GM12872 (cell line): ENCODE measurements around the gene CNOT10.

Experiments
- TF ChIP-seq, protein P1 (sequence below): IDR thresholded peaks from 3 replicates; pipeline ENCODE4 v1.5.1; 2011; ENCODE audit warnings: low read depth, mild to moderate bottlenecking, low read length, moderate library complexity; ENCODE audit not compliant: insufficient read depth

CNOT10 gene

DNA sequence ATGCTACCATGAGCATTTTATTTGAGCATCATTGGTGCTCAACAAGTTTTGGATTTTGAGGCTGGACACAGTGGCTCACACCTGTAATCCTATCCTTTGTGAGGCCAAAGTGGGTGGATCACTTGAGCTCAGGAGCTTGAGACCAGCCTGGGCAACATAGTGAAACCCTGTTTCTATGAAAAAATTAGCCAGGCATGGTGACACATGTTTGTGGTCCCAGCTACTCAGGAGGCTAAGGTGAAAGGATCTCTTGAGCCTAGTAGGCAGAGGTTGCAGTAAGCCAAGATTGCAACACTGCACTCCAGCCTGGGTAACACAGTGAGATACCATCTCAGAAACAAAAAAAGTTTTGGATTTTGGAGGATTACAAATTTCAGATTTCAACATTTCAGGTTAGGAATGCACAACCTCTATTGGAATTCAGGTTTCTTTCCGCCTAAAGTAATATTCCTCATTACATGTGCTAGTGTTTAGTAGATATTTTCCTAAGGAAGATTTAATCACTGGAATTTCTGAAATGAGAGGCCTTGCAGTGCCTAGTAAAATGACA lies 27.6 kb downstream of the CNOT10 start:
- TF ChIP-seq, protein P1, sequence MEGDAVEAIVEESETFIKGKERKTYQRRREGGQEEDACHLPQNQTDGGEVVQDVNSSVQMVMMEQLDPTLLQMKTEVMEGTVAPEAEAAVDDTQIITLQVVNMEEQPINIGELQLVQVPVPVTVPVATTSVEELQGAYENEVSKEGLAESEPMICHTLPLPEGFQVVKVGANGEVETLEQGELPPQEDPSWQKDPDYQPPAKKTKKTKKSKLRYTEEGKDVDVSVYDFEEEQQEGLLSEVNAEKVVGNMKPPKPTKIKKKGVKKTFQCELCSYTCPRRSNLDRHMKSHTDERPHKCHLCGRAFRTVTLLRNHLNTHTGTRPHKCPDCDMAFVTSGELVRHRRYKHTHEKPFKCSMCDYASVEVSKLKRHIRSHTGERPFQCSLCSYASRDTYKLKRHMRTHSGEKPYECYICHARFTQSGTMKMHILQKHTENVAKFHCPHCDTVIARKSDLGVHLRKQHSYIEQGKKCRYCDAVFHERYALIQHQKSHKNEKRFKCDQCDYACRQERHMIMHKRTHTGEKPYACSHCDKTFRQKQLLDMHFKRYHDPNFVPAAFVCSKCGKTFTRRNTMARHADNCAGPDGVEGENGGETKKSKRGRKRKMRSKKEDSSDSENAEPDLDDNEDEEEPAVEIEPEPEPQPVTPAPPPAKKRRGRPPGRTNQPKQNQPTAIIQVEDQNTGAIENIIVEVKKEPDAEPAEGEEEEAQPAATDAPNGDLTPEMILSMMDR: no peak

DNA sequence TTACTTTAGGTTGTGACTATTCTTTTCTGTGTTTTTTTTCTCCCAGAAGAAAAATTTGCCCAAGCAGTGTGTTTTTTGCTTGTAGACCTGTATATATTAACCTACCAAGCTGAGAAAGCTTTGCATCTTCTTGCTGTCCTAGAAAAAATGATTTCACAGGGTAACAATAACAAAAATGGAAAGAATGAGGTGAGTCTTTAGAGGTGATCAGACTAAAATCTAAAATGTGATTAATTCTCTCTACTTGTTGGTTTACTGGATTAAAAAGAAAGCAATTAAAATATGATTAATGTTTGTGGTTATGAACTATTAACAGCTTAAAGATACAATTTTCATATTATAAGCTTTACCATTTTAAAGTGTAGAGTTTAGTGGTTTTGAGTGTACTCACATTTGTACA lies 28.2 kb downstream of the CNOT10 start:
- TF ChIP-seq, protein P1: no peak

DNA sequence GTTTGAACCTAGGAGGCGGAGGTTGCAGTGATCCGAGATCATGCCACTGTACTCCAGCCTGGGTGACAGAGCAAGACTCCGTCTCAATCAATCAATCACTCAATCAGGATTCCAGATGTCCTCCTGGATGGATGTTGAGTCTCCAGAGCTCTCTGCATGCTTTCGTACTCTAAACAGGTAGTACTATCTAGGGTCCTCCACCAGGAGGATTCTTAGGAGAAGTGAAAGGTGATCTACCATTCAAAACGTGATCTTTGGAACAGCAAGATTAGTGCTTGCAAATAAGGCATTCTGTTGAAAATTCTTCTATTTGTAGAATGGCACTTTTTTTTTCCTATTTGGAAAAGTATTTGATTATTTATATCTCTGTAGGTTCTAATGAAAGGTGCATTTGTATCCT lies 34.3 kb downstream of the CNOT10 start:
- TF ChIP-seq, protein P1: no peak

DNA sequence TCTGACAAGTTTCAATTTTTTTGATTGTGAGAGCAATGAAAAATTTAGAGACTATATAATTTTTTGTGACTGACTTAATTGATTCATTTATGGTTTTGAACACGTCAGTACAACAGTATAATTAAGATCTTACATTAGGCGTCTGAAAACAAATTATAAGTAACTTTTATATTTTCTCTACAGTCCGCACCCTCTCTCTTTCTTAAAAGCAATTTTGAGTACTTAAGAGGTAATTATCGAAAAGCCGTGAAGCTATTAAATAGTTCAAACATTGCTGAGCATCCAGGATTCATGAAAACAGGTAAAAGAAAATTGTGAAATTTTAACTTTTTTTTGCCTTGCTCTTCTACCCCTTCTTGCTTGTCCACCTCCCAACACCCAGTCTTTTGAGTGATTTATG lies 34.9 kb downstream of the CNOT10 start:
- TF ChIP-seq, protein P1: no peak

DNA sequence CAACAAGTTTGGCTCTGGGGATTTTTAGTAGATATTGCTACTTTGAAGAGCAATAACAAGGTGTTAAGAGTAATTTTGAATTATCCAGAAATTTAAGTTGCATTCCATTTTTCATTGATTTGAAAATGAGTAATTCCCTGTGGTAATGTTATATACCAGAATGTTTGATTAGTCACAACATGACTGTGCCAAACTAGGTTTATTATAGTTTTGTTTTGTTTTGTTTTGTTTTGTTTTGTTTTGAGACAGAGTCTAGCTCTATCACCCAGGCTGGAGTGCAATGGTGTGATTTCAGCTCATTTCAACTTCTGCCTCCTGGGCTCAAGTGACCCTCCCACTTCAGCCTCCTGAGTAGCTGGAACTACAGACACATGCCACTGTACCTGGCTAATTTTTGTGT lies 40.7 kb downstream of the CNOT10 start:
- TF ChIP-seq, protein P1: no peak

DNA sequence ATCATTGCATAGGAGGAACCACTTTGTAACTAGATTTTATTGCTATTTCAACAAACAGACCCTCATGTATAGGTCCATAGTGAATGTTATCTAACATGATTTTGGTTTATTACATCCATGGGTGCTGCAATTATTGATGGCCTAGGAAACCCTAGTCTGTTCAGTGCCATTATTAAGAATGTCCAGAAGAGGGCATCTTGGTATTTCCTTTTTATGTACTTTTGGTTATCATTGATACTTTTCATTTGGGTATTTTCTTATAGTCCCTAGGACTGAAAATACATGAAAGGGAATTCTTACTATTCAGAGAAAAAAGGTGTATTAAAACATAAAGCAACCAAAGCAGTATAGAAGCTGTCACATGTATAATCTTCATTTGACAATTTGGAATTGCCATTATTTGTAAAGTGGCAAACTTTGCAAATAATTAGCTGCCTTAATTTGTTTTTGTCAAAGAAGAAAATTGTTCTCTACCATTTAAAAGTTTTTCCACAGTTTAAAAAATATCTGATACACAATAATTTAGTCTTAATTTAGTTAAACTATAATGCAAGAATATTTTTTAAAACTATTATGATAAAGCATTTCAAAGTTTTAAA lies 48.7 kb downstream of the CNOT10 start:
- TF ChIP-seq, protein P1: peak; percentile 53

DNA sequence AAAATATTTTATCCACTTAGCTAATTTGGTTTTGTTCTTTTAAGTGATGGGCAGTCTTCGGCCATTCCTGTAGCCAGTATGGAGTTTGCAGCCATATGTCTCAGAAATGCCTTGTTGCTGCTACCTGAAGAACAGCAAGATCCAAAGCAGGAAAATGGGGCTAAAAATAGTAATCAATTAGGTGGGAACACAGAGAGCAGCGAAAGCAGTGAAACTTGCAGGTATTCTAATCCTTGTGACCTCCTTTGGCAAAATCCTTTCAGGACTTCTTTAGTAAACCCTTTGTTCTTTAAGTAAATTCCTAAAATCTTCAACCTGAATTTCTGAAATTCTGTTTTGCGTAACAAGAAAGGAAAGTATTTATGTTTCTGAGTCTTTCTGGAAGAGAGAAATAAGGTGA lies 49.8 kb downstream of the CNOT10 start:
- TF ChIP-seq, protein P1: no peak
